GM19372 (cell line): ENCODE results near the gene CDK17.

Experiments
- ATAC-seq: cut with Tn5 transposase; IDR thresholded peaks from one replicate; pipeline ENCODE4 v1.9.1; 2021; ENCODE audit warnings: mild to moderate bottlenecking, low read depth, moderate library complexity; ENCODE audit not compliant: unreplicated experiment

The CDK17 gene

DNA sequence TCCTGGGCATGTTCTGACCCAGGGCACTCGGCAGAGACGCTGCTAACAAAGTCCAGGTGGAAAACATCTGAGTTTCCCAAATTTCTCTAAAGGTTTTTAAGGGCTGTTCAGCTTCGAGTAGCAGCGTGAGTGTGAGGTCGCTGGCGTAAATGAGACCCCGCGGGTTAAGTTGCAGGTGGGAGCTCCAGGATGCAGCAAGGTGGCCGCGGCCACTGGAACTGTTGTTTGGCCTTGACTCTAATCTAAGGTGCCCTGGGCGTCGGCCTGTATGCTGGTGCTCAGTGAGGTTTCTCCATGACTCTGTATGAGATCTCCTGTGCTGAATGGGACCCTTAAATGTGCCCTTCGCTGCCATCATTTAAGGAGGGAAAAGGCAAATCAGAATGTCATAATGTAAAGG is 155.4 kb downstream of the CDK17 start:
- no peak for ATAC-seq

DNA sequence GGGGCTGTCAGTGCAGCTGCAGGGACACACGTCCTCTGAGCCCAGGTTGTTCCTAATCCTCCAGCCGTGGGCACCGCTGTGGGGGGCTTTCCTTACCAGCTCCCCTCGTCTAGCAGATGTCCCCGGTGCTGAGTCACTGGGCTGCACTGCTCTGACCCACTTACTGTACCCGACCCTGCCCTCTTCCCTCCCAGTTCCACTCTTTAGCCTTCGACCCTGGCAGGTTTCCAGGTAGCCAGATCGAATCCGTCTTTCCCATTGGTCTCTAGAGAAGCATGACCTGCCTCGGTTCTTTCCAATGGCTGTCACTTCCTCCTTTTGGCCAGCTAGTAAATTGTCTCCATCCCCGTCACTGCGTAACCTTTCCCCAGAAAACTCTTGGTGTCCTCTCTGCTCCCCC is 157.6 kb downstream of the CDK17 start:
- ATAC-seq, result no peak

DNA sequence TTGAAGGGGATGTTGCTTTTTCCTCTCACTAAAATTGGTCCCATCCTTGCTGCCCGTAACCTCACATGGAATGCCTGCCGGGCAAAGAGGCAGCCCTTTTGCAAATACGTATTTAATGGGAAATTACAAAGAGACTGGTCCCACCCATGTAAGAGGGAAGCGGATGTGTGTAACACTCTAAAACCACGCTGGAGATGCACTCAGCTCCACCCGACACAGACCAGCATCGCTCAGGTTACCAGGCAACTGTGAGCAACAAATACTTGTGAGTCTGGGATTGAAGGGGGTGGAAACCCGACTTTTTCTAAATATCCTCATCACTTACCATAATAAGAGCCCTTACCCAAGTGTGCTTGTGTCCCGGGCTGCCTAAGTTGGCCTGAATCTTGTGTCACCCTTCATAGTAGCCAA is 158.4 kb downstream of the CDK17 start:
- ATAC-seq, result no peak

DNA sequence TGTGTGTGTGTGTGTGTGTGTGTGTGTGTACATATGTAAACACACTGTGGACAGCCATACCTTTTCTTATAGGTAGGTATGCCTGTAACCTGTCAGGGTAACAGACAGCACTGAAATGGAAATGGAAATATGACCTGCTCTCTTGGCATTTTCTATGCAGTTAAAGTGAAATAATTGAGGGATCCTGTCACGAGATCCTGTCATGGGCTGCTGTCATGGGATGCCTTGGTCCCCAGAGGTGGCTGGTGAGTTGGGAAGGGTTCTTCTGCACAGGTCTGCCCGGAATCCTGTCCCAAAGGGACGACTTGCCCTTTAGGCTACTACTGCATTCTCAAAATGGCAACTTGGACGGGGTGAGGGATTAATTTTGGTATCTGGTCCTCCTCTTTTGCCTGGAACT is 158.8 kb downstream of the CDK17 start:
- no peak for ATAC-seq

DNA sequence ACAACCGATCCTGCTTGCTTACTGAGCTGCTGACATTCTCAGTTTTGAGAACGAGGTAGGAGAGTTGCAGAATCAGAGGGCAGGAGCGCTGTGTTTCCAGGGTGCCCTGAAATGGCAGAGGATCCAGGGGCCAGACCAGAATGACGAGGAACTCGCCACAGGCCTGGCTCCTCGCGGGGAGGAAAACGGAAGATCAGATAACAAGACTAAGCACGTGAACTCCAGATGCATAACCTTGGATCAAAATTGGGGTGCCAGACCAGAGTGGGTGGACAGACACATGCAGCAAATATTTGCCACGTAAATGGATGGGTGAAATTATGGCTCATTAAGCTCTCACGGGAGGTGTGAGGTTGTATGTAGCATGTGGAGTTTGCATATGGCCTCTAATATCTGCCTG is 159.6 kb downstream of the CDK17 start:
- ATAC-seq, result no peak

DNA sequence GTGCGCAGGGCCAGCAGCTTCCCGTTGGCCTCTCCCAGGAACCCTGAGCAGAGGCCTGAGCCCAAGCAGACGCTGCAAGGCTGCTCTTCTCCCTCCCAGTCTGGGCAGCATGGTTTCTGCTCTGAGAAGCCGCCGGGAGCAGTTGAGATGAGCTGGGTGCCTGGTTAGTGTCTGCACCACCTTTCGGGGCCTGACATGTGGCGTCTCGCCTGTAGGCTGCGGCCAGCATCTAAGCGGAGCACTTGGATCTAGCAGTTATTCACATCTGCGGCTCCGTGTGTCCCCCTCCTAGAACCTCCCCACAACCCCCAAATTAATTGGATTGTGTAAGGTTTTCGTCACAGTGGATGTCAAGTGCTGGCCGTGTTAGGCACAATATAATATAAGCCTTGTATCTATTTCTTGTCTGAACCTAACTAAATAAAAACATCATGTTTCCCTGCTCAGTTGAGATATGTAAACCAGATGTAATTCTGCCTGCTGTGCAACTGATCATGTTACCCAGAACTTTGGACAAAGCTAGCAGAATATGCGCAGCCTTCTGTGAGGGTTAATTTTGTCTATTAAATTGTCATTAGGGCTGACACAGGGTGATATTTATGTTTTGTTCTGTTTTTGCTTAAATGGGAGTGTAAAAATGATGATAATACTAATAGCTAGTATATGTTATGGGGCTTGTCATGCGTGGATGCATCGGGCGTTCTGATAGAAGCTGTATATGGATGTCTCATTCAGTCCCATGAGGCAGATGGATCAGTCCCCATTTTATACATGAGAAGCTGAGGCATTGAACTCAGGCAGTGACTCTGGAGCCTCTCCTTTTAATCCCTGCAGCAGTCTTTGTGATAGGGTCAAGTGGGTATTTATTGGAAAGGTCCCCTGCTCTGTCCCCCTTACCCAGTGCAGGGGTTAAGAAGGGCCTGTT is 160.3 kb downstream of the CDK17 start:
- ATAC-seq, result no peak

DNA sequence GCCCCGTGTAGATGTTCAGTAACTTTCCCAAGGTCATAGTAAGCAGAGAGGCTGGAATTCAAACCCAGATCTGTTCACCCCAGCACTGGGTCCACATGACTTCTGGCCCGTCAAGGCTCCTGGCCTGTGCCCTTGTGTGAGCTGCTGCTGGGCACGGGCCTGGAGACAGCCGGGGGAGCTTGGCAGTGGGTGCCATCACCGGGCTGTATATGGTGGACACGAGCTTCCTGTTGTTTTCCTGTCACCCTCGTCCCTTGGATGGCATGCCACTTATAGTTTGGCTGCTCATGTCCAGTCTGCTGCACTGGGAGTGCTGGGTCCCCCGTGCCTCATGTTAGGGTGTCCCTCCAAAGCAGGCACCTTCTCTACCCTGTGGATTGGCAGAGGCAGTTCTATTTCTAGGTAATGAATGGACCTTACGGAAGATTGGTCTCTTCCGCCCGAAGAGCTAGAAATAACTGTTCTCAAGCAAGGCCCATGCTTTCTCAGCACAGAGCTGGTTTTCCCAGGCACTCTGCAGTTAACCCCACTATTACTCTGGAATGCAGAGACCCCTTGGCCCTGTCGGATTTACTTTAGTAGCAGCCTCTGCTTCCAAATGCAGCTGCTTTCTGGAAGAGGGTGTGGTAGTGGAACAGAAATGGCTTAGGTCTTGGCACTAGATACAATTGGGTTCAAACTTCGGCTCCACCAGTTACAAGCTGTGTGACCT is 161.7 kb downstream of the CDK17 start:
- ATAC-seq, result no peak

DNA sequence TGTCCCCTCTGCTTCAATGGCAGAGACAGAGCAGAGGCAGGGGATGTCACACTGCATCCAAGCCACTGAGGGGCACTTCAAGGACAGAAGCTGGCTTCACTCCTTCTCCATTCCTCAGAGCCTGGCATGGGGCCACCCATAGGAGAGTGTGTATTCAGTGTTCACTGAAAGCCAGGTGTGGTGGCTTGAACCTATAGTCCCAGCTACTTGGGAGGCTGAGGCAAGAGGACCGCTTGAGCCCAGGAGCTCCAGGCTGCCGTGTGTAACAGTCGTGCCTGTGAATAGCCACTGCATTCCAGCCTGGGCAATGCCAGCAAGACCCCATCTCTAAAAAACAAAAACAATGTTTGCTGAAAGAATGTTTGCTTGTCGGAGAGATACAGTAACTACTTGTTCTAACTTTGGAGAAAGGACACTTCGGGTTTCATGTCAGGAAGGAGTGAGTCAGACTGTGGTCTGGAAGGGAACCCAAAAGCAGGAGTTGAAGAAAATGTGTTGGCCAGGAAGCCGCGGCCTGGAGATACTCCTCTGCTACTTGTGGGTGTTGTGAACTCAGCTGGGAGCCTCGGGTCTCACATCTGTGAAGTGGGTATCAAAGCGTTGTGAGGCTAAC is 162.7 kb downstream of the CDK17 start:
- no peak for ATAC-seq

DNA sequence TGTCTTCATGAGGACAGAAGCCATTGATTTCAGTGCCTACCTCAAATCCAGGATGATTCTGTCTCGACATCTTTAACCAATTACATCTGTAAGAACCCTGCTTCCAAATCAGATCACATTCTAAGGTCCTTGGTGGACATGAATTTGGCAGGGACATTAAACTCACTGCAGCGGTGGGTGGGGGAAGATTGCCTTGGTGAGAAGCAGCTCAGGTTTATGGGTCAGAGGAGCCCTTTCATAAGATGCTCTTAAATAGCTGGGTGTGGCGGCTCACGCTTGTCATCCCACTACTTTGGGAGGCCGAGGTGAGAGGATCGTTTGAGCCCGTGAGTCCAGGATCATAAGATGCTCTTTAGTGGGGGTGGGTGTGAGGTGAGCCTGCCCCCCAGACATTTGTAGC is 163.2 kb downstream of the CDK17 start:
- ATAC-seq, result no peak

DNA sequence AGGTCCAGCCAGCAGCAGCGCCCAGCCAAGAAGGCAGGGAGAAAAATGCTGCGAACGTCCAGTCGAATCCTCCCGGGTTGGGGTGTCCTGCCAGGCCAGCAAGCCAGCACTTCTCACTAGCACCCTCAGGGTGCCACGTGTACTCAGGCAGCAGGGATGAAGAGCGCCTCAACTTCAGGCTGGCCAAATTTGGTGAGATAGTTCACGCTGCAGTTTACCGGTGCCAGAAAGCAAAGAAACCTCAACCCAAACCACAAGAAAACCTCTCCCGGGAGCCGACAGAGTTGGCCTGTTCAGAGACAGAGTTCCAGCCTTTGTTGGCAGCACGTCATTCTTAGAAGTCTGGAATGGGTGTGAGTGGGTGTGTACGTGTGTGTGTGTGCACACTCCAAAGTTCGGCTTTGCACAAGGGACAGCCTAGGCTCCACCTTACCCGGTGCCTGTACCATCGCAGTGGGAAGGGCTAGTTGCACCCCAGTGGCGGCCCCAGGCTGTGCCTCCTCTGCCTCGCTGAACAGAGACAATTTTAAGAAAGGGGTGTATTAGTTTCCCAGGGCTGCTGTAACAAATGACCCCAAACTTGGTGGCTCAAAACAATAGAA is 163.9 kb downstream of the CDK17 start:
- ATAC-seq, result no peak

DNA sequence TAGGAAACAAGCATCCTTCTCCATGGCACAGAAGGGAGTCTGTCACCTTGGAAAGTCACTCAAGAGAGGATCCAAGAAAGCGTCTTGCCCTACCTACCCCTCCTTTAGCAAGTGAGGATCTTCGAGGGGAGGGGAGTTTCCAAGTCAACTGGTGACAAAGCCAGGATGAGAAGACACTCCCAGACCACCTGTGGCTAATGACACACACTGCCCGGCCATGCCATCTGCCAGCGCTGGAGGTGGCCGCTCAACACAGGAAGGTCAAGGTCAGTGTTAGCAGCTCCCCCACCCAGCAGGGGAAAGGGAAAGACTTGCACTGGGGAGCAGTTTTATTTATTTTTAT is 164.8 kb downstream of the CDK17 start:
- no peak for ATAC-seq

DNA sequence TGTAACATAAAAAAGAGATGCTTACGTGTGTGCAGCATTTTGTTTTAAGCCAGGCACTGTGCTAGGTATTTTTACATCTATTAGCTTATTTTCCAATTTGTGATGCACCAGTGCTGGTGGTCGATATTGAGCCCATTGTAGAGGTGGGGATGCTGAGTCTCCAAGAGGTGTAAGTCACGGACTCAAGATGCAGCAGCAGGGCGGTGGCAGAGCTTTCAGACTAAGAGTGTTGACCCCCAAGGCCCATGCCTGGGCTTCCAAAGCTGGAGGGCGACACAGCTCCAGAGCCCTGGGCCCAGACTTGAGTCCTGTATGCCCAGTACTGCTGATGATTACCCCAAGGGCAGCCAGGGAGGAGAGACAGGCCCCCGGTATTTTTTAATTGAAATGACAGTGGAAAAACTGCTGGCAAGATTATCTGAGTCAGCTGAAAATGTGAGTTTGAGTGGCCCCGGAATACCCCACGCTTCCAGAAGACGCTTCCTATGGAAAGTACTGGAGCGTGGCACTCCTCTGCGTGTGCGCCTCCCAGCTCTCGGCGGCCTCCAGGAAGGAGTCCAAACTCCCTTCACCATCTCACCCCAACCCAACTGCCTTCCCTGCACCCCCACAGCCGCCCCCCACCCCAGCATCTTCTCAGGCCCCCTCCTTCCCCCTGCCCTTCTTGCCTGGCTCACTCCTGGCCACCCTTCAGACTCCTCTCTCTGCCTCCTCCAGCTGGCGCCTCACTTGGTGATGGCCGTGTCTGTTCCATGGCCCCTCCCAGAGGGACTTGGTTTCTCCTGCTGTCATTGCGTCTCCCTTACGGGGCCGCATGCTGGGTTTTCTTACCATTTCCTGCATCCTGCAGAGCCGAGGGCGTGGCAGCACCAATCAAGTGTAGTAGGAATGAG is 165.4 kb downstream of the CDK17 start:
- ATAC-seq, result no peak

DNA sequence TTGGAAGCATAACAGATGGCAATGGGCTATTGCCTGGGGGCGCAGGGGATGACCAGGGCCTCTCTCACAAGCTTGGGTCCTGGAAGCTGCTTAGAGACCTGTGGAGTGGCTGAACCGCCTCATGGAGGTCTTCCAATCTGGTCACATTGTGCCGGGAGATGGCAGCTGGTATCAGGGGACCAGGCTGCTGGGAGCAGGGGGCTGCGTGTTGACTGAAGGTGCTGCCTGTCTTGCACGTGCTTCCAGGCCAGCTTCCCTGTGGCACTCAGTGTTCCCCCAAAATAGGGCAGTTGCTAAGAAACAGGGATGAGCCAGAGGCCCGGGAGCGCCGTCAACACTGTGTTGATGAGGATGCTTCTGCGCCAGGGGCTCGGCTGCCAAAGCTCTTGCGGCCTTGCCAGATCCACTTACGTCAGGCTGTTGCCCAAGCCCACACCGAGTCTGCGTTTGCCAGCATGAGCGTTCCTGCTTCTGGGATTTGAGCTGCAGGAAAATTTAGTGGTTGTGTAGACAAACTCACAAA is 166.2 kb downstream of the CDK17 start:
- no peak for ATAC-seq

DNA sequence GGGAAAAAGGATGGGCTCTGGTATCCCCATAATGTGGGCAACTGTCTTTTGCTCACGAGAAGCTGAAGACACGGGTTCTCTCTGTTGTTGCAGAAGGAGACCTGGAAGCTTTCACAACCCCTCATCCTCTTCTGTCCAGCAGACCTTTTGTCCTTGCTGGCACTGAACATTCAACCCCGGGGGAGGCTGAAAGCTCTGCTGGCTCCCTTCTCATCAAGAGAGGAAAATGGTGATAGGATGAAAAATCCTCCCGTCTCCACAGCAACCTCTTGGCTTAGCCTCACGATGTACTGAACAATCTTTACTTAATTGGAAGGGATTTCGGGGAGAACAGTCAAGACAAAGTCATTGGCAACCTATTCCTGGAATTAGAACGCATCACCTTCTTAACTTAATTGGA is 167.1 kb downstream of the CDK17 start:
- no peak for ATAC-seq

DNA sequence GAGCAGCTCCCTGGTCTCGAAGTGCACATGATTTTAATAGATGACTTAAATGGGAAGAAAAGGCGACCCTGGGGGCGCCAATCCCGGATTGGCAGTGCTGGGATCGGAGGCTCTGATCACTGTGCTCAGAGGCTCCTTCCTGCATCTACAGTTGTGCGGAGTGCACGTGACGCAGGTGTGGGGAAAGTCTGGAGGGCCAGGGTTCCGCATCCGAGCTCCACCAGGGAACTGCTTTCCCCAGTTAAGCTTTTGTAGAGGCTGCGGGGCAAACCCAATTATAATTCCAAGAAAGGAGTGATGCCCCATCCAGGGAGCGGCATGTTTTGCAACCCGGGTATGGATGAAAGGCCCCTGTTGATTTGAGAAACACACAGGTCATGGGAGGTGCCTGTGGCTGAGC is 169.6 kb downstream of the CDK17 start:
- no peak for ATAC-seq

DNA sequence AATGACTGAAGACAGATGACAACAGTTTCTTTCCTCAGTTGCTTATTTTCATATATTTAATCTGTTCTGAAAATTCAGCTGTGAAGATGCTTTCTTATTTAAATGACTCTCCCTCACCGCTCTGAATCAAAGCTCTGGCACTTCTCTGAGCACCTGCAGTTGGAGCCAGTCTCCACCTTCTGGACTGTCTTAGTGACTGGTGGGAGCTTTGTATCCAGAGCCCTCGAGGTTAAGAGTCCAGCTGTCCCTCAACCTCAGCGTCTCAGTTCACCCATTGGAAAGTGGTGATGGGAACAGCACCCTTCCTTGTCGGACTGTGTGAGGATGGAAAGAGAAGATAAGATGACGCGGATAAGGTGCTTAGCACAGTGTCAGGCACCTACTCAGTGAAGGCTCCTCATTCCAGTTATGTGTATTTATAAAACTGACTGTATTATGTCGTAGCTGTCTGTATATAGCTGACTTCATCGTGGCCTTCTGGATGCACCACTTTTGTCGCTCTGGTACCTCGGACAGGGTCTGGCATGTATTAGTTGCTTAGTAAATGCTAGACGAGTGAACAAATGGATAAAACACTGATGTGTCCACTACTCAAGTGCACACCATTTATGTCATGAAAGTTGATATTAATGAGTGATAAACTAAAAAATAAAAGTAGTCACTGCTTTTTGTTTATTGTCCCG is 171.5 kb downstream of the CDK17 start:
- no peak for ATAC-seq
